Colonic mucosa (tissue), 4 donors: ENCODE results near the gene HOXC5. TPM values are rescaled to one million over a fixed set of nuclear protein-coding genes. Genes with fewer than 3 reads are reported as not detected.

Experiments used
- DNase-seq: peaks from one replicate; pipeline ENCODE4 v3.0.0-alpha.2; 2020
- H3K27ac ChIP-seq: fragments of 200-600 bp; one replicate; pipeline ENCODE4 v1.8.0; 2021
- H3K27me3 ChIP-seq: fragments of 200-600 bp; one replicate; pipeline ENCODE4 v1.8.0; 2021
- H3K36me3 ChIP-seq: fragments of 200-600 bp; one replicate; pipeline ENCODE4 v1.8.0; 2021
- H3K4me1 ChIP-seq: fragments of 200-600 bp; one replicate; pipeline ENCODE4 v1.8.0; 2021; ENCODE audit warnings: mild to moderate bottlenecking
- H3K4me3 ChIP-seq: fragments of 200-600 bp; one replicate; pipeline ENCODE4 v1.8.0; 2021
- H3K9ac ChIP-seq, 2 donors: one replicate each; pipeline ENCODE4 v1.7.0; 2013; ENCODE audit warnings: control low read depth in 2 of 2, low read depth in 2 of 2, low read length in 2 of 2
- H3K9me3 ChIP-seq: fragments of 200-600 bp; one replicate; pipeline ENCODE4 v1.8.0; 2021
- CTCF ChIP-seq: fragments of 200-600 bp; IDR thresholded peaks from one replicate; pipeline ENCODE4 v1.8.0; 2022; ENCODE audit warnings: antibody characterized with exemption, mild to moderate bottlenecking
- intact Hi-C: fragments of 100-400 bp; cut with DNase I; formaldehyde crosslinking; loops from one replicate; pipeline ENCODE4 v1.14.1; 2022
- total RNA-seq, 2 donors: library from RNA; stranded (reverse); fragmentation: NEBNext Ultra II Directional in 1 of 2; extraction: Animal tissue kit (Norgen Biotek cat#: 25700) in 1 of 2; gene quantifications; one replicate each; pipeline ENCODE4 v1.2.1, GENCODE V29; 2021
- donor health status: healthy.
- donor health status: DM: no; HTN: no; CAD: no.
- donor health status: DM: no; HTN: no; CAD: no.

HOXC5 gene
- total RNA-seq, 2 donors from 2014 or later: not detected

GRCh38 chr12:54025499-54026405 lies 7.1 kb upstream of the HOXC5 start:
- H3K9ac ChIP-seq: no peak overlapping the region

DNA sequence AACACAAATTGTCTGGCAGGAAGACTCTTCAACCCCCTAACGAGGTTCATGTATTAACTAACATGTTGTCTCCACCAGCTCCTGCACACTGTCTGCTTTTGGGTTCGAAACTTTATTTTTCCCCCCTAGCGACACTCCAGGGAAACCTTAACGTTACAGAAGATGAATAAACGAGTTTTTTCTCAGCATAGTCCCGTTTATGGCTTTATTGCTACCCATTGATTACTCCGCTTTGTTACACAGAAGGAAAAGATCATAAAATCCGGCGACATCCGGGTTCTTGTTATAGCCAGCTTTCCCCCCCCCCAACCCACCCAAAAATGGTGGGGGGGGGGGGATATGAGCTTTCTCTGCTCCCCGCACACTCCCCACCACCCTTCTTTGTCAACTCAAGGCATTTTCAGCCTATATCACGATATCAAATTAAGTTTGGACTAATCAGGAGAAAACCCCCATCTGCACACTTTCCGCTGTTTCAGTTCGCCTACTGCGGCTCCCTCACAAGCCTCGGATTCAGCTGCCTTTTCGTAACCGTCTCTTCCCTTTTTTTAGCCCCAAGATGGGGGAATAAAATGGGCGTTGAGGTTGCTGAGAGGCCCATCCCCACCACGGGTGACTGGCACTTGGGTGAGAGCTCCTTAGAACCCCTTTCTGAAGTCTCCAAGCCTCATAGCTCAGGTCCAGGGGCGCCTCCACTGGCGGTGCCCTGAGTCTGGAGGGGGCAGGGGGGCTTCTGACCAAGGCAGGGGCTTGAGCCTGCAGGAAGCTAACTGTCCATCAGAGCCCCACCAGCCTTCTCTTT lies 6.0 kb upstream of the HOXC5 start:
- H3K9ac ChIP-seq: no peak overlapping the region
- no peaks in the 10 kb centered on the region for H3K4me1 ChIP-seq
- no peak for DNase-seq
- intact Hi-C loops: loop anchor here (5.0 kb wide), 1 partner anchor 175 kb away; no protein-coding TSS in a partner anchor
- peaks cover 92% of the 10 kb centered on the region for H3K27me3 ChIP-seq
- TF ChIP-seq CTCF: no peak
- H3K9me3 ChIP-seq: no peaks in the 10 kb centered on the region
- H3K36me3 ChIP-seq: no peaks in the 10 kb centered on the region
- no peak overlapping the region for H3K4me3 ChIP-seq
- no peak overlapping the region for H3K27ac ChIP-seq

More at GRCh38 chr12:54025499-54026405, 7.1 kb upstream of the HOXC5 start:
- no peak overlapping the region for H3K4me3 ChIP-seq
- peaks cover 92% of the 10 kb centered on the region for H3K27me3 ChIP-seq
- H3K4me1 ChIP-seq: no peaks in the 10 kb centered on the region
- no peaks in the 10 kb centered on the region for H3K9me3 ChIP-seq
- DNase-seq: no peak
- intact Hi-C loops: loop anchor here (5.0 kb wide), 1 partner anchor 177 kb away; no protein-coding TSS in a partner anchor
- no peaks in the 10 kb centered on the region for H3K36me3 ChIP-seq
- TF ChIP-seq CTCF: no peak
- H3K27ac ChIP-seq: no peak overlapping the region

- H3K4me1 ChIP-seq: no peaks in the 10 kb centered on the region
- H3K4me3 ChIP-seq: no peak overlapping the region
- no peaks in the 10 kb centered on the region for H3K9me3 ChIP-seq
- TF ChIP-seq CTCF: no peak
- DNase-seq: no peak
- intact Hi-C loops: loop anchor here (5.0 kb wide), 1 partner anchor 175 kb away; no protein-coding TSS in a partner anchor
- H3K9ac ChIP-seq: no peak overlapping the region
- H3K27ac ChIP-seq: no peak overlapping the region
- H3K27me3 ChIP-seq: peaks cover 92% of the 10 kb centered on the region
- no peaks in the 10 kb centered on the region for H3K36me3 ChIP-seq
Observed at GRCh38 chr12:54027442-54027786, 5.4 kb upstream of the HOXC5 start.

DNA sequence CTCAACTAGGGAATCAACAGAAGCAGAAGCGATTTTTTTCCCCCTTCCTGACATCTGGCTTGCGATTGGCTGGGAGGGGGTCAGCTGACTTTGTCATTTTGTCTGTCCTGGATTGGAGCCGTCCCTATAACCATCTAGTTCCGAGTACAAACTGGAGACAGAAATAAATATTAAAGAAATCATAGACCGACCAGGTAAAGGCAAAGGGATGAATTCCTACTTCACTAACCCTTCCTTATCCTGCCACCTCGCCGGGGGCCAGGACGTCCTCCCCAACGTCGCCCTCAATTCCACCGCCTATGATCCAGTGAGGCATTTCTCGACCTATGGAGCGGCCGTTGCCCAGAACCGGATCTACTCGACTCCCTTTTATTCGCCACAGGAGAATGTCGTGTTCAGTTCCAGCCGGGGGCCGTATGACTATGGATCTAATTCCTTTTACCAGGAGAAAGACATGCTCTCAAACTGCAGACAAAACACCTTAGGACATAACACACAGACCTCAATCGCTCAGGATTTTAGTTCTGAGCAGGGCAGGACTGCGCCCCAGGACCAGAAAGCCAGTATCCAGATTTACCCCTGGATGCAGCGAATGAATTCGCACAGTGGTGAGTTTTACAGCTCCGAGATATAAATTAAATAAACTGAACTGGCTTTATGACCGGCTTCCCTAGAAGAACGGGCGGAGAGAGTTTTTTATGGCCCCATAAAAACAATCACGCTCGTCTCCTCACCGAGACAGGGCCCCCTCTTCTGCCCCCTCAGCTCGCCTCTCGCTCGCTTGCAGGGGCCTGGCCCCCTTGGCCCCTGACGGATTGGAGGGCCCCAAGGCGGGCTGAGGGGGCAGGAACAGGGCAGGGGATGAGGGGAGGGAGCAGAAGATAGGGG lies 4.3 kb upstream of the HOXC5 start, which contains the start of gene HOXC6:
Gene HOXC6 (plus strand): TSS at position 127 of the 888 bp plus-strand sequence. CDS start 82 bp downstream, at position 209.
- peaks cover 93% of the 10 kb centered on the region for H3K27me3 ChIP-seq
- no peaks in the 10 kb centered on the region for H3K9me3 ChIP-seq
- no peak within 1 kb of the TSS for H3K4me3 ChIP-seq
- TF ChIP-seq CTCF: no peak
- H3K4me1 ChIP-seq: no peaks in the 10 kb centered on the region
- no peak for DNase-seq
- H3K36me3 ChIP-seq: no peaks in the 10 kb centered on the region
- no peak within 1 kb of the TSS for H3K27ac ChIP-seq
- peak within 1 kb of the TSS in 1 of 2 donors; percentile 18 for H3K9ac ChIP-seq
- intact Hi-C loops: loop anchor here (5.0 kb wide), 1 partner anchor 174 kb away; no protein-coding TSS in a partner anchor
